ENCODE measurements around the gene WDR11. TPM values are rescaled to one million over a fixed set of nuclear protein-coding genes. Genes with fewer than 3 reads are reported as not detected.

WDR11 gene
- total RNA-seq, 1 donor from 2014 or later, result 56.7 TPM

DNA sequence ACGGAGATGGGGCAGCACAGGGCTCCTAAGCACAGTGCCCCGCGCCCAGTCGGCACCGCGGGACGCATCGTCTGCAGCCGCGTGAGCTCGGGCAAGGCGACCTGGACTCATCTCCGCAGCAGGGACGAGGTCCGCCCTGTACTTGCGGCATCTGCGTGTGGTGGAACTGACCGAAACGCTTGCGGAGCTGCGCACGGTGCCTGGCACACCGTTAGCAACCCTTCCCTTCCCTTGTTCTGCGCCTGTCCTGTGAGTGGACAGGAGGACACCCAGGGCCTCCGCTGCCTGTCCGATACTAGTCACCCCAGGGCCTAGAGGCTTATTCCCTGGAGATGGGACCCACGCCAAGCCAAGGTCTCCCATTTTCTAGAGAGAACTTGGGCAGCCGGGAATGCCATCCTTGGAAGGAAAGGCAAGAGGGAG is 98.5 kb downstream of the WDR11 start:
- DNase-seq (ENCODE audit: low read depth), result no peak
- no peaks in the 10 kb centered on the region for H3K36me3 ChIP-seq (ENCODE audit: control insufficient read depth, insufficient read depth, low read length)
- TF ChIP-seq, protein P1, sequence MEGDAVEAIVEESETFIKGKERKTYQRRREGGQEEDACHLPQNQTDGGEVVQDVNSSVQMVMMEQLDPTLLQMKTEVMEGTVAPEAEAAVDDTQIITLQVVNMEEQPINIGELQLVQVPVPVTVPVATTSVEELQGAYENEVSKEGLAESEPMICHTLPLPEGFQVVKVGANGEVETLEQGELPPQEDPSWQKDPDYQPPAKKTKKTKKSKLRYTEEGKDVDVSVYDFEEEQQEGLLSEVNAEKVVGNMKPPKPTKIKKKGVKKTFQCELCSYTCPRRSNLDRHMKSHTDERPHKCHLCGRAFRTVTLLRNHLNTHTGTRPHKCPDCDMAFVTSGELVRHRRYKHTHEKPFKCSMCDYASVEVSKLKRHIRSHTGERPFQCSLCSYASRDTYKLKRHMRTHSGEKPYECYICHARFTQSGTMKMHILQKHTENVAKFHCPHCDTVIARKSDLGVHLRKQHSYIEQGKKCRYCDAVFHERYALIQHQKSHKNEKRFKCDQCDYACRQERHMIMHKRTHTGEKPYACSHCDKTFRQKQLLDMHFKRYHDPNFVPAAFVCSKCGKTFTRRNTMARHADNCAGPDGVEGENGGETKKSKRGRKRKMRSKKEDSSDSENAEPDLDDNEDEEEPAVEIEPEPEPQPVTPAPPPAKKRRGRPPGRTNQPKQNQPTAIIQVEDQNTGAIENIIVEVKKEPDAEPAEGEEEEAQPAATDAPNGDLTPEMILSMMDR (IDR thresholded peaks at IDR 0.05; ENCODE audit: insufficient read depth, low read length, poor library complexity, severe bottlenecking), result no peak
- H3K27me3 ChIP-seq (ENCODE audit: control insufficient read depth, insufficient read depth, low read length), result peaks cover 8% of the 10 kb centered on the region
- H3K4me3 ChIP-seq (ENCODE audit: low read depth, low read length), result no peak overlapping the region

DNA sequence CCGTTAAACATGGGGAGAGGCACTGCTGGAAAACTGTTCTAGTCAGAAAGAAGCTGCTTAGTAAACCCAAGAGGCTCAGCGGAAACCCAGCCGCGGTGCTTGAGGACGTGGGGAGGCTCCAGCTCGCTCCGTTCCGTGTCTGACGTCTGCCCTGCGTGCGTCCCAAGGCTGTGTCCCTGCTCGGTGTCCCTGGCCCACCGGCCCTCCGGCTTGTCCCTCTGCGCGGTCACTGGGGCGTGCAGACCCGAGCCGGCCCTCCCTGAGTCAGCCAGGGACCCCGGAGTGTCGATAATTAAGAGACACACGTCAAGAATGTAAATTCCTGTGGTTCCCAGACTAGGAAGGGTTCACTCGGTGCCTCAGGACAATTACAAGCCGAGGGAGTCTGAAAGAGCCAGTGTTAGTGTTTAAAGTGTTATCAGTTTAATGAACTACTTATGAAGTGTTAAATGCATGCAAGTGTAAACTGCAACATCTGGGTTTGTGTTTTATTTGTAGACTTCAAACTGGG is 98.9 kb downstream of the WDR11 start:
- TF ChIP-seq, protein P1 (IDR thresholded peaks at IDR 0.05; ENCODE audit: insufficient read depth, low read length, poor library complexity, severe bottlenecking), result no peak
- DNase-seq (ENCODE audit: low read depth), result no peak
- Histone ChIP-seq H3K36me3 (ENCODE audit: control insufficient read depth, insufficient read depth, low read length) (no peaks in the 10 kb centered on the region), H3K27me3 (ENCODE audit: control insufficient read depth, insufficient read depth, low read length) (peaks cover 8% of the 10 kb centered on the region), H3K4me3 (ENCODE audit: low read depth, low read length) (peak overlapping the region; percentile 16)

DNA sequence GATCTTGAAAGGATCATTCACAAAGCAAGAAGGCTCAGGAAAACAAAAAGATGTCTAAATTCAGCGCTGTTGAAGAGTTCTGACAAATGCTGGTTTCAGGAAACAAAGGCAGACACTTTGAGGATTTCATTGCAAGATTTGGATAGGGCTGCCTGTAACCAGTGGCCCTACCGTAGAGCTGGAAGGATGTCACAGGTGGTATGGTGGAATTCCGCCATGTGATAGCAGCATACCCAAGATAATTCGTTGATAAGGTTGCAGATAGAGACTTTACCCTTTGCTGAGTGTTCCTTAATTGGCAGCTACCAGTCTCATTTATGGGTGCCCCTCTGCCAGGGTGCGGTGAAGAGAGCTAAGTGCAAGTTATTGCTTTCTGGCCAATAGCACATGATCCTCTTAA is 100.1 kb downstream of the WDR11 start:
- no peak overlapping the region for H3K4me3 ChIP-seq (ENCODE audit: low read depth, low read length)
- peaks cover 8% of the 10 kb centered on the region for H3K27me3 ChIP-seq (ENCODE audit: control insufficient read depth, insufficient read depth, low read length)
- TF ChIP-seq, protein P1 (IDR thresholded peaks at IDR 0.05; ENCODE audit: insufficient read depth, low read length, poor library complexity, severe bottlenecking), result no peak
- no peaks in the 10 kb centered on the region for H3K36me3 ChIP-seq (ENCODE audit: control insufficient read depth, insufficient read depth, low read length)
- no peak for DNase-seq (ENCODE audit: low read depth)

DNA sequence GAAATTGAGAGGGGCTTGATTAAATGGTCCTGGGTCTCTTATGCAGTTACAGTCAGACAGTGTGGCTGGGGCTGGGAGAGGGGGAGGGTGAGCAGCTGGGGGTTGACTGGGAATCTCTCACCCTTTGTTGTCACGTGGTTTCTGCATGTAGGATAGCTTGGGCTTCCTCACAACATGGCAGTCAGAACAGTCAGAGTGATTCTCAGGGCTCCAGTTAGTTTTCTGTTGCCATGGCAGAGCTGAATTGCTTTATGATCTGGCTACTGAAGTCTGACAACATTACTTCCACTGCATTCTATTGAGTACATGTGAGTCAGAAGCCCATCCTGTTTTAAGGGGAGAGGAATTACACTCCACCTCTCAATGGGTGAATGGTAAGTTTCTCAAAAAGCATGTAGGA is 102.7 kb downstream of the WDR11 start:
- no peak for DNase-seq (ENCODE audit: low read depth)
- TF ChIP-seq, protein P1 (IDR thresholded peaks at IDR 0.05; ENCODE audit: insufficient read depth, low read length, poor library complexity, severe bottlenecking), result no peak
- no peak overlapping the region for H3K4me3 ChIP-seq (ENCODE audit: low read depth, low read length)
- H3K36me3 ChIP-seq (ENCODE audit: control insufficient read depth, insufficient read depth, low read length), result no peaks in the 10 kb centered on the region
- H3K27me3 ChIP-seq (ENCODE audit: control insufficient read depth, insufficient read depth, low read length), result peaks cover 8% of the 10 kb centered on the region

Data from kidney epithelial cell (primary cell).